Heart right ventricle (tissue), 16 donors: ENCODE data around the gene ATP6V1B1. TPM values are rescaled to one million over a fixed set of nuclear protein-coding genes. Genes with fewer than 3 reads are reported as not detected.
A peak's percentile ranks its signal among the peaks of the same experiment; 100 is the strongest.

ENCODE experiments used
- ATAC-seq, 8 donors: fragments of 200-7000 bp; cut with Tn5 transposase; one replicate each; pipeline ENCODE4 v1.9.1; 2020; ENCODE audit warnings: mild to moderate bottlenecking in 8 of 8, moderate library complexity in 8 of 8, moderate number of reproducible peaks in 1 of 8
- DNase-seq, 2 donors: peaks; one replicate each; pipeline ENCODE4 v3.0.0-alpha.2; 2020
- H3K27ac ChIP-seq, 10 donors: fragments of 200-600 bp; sonication (generic) in 2 of 10; one replicate each; pipeline versions ENCODE4 v1.5.0 to v1.8.0; 2020 to 2022; ENCODE audit warnings: mild to moderate bottlenecking in 3 of 10
- H3K27me3 ChIP-seq, 7 donors: fragments of 200-600 bp; one replicate each; pipeline ENCODE4 v1.8.0; 2021 to 2022; ENCODE audit warnings: mild to moderate bottlenecking in 2 of 7
- H3K36me3 ChIP-seq, 9 donors: fragments of 200-600 bp; sonication (generic) in 1 of 9; one replicate each; pipeline versions ENCODE4 v1.5.0 to v1.8.0; 2020 to 2022; ENCODE audit warnings: mild to moderate bottlenecking in 2 of 9
- H3K4me1 ChIP-seq, 9 donors: fragments of 200-600 bp; sonication (generic) in 1 of 9; one replicate each; pipeline versions ENCODE4 v1.5.0 to v1.8.0; 2020 to 2022; ENCODE audit warnings: mild to moderate bottlenecking in 4 of 9
- H3K4me3 ChIP-seq, 10 donors: fragments of 200-600 bp; sonication (generic) in 2 of 10; one replicate each; pipeline versions ENCODE4 v1.5.0 to v1.8.0; 2020 to 2022; ENCODE audit warnings: mild to moderate bottlenecking in 7 of 10, moderate library complexity in 2 of 10
- H3K9me3 ChIP-seq, 11 donors: fragments of 200-600 bp in 10 of 11; sonication (generic) in 2 of 11; one replicate each; pipeline versions ENCODE4 v1.5.0 to v1.8.0; 2013 to 2022; ENCODE audit warnings: mild to moderate bottlenecking in 2 of 11, control low read depth in 1 of 11, moderate library complexity in 1 of 11
- WGBS, 2 donors: extraction: QIAGEN DNeasy Blood & Tissue Kit; methylation state at CpG; one replicate each; pipeline ENCODE4 v1.1.7; 2013; ENCODE audit warnings: inconsistent platforms in 1 of 2; 5-methylcytosine and 5-hydroxymethylcytosine counted together
- intact Hi-C, 10 donors: fragments of 100-400 bp; cut with DNase I; formaldehyde crosslinking; loops; one replicate each; pipeline versions ENCODE4 v1.11.1 to v1.14.2; 2022
- polyA plus RNA-seq, 2 donors: library from polyadenylated mRNA; stranded (reverse); fragments of 200-250 nt; gene quantifications; one replicate each; pipeline ENCODE4 v1.2.3, GENCODE V29; 2013
- total RNA-seq, 10 donors: library from RNA; stranded (reverse); fragmentation: NEBNext Ultra II Directional in 3 of 10; extraction: Animal tissue kit (Norgen Biotek cat#: 25700) in 3 of 10; gene quantifications; one replicate each; pipeline versions ENCODE4 v1.2.1 to v1.2.4, GENCODE V29; 2021 to 2023
- TF ChIP-seq, protein P1 (sequence below), 9 donors: fragments of 200-600 bp; sonication (generic) in 2 of 9; IDR thresholded peaks; one replicate each; pipeline versions ENCODE4 v1.5.0 to v1.8.0; 2021 to 2022; ENCODE audit warnings: antibody characterized with exemption in 9 of 9, mild to moderate bottlenecking in 5 of 9, moderate library complexity in 1 of 9
- donor health status: Arrhythmogenic right ventricular cardiomyopathy.
- donor health status: ischemic (EF 13 %, LVEDD 7.1; RV severe dilation, severe dysfunction).
- donor health status: healthy with polysubstance abuse.
- donor health status: DM: no; HTN: yes; CAD: no.
- donor health status: DM: no; HTN: no; CAD: no.
- donor health status: ischemic (EF 25% LVEDD 6.9; RV normal size, moderate dysfunction).
- donor health status: ischemic (EF 25% LVEDD 5.7; RV mildly dilated, moderate dysfunction).
- donor health status: healthy.
- donor health status: DM: yes; HTN: yes; CAD: no.
- donor health status: Ischemic cardiomyopathy.
- donor health status: ischemic (EF 35%, LVEDD 5.7; RV mildly dilated, moderate dysfunction).
- donor health status: nonischemic (EF 11% LVEDD 7.7; RV severe dilation, severe dysfunction).
- donor health status: DM: yes; HTN: yes; CAD: no.
- donor health status: PGD.
- donor health status: ischemic (EF 29% LVEDD 5.4; RV normal size, mild dysfunction).
- donor health status: nonischemic (EF 23%, LVEDD 6.1; RV moderate dilation, normal function).

ATP6V1B1 gene
- total and polyA plus RNA-seq, 12 donors, result 0.28 to 6.4 (median 0.88) TPM; not detected in 4

DNA sequence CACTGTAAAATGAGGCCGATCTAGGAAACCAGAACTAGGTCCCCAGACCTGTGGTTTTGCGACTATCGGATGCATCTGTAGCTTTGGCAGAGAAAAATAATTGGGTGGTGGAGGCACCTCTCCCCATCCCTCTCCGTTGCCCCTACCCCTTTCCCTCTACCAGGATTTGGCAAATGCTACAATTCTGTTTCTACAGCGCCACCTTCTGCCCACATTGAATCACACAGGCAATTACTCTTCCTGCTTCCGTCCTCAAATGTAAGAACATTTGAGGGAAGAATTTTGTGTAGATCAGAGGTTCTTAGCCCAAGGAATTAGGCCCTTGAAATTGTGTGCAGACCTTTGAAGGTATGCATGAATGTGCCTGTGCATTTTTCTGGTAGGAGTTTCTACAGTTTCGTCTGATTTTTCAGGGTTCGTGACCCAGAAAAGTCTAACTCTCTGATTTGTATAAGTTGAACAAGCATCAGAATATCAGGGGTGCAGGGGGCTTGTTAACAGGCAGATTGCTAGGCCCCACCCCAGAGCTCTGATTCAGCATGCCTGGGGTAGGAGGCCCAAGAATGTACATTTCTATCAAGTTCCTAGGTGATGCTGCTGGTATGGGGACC is 11.2 kb downstream of the ATP6V1B1 start:
- 17 to 21% methylated on average over 8 of the region's 8 CpGs for WGBS, 2 donors
- DNase-seq, result peak in 1 of 2 donors; percentile 40
- Histone ChIP-seq H3K9me3 (no peaks in the 10 kb centered on the region), H3K4me1 (peaks cover 0 to 20% (median 0%) of the 10 kb centered on the region in 9 donors), H3K27me3 (peaks cover 0 to 40% (median 17%) of the 10 kb centered on the region in 7 donors), H3K27ac (no peak overlapping the region), H3K4me3 (no peak overlapping the region), H3K36me3 (no peaks in the 10 kb centered on the region)
- peak in 2 of 8 donors; percentile 39 to 48 for ATAC-seq
- TF ChIP-seq, protein P1, sequence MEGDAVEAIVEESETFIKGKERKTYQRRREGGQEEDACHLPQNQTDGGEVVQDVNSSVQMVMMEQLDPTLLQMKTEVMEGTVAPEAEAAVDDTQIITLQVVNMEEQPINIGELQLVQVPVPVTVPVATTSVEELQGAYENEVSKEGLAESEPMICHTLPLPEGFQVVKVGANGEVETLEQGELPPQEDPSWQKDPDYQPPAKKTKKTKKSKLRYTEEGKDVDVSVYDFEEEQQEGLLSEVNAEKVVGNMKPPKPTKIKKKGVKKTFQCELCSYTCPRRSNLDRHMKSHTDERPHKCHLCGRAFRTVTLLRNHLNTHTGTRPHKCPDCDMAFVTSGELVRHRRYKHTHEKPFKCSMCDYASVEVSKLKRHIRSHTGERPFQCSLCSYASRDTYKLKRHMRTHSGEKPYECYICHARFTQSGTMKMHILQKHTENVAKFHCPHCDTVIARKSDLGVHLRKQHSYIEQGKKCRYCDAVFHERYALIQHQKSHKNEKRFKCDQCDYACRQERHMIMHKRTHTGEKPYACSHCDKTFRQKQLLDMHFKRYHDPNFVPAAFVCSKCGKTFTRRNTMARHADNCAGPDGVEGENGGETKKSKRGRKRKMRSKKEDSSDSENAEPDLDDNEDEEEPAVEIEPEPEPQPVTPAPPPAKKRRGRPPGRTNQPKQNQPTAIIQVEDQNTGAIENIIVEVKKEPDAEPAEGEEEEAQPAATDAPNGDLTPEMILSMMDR (IDR thresholded peaks at IDR 0.05), result peak; percentile 45 to 85 (median 77)
- intact Hi-C loops, result loop anchor here (2.0 to 10.0 kb wide), 6 partner anchors 75 to 162 kb away; partner anchors contain the start of gene FIGLA (in 5 of the 10)

DNA sequence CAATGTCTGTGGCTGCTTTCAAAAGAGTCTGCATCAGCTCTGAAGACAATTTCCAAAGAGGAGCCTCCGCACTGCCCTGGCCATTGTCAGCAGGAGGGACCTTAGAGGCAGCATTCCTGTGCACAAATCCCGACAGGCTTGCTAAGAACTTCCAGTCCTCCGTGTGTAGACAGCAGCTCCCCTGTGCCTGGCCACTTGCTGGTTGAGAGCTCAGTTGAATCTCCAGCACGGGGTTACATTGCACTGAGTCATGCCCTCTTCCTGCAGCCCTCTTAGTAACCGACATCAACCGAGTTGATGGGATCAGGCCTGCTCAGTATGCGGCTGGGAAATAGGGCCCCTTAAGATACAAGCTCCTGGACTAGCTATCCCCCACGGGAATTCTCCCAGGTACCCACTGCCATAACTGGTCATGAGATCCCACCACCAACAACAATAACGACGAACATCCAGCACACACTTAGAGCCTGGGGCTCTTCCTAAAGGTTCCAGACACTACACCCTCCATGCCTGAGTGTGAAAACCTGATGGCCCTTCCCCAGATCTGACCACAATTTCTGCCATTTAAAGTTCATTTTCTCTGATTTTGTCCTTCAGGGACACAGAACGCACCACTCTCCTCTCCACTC is 12.0 kb downstream of the ATP6V1B1 start:
- H3K4me3 ChIP-seq, result peak overlapping the region in 5 of 10 donors; percentile 31 to 49 (median 33)
- TF ChIP-seq, protein P1 (IDR thresholded peaks at IDR 0.05), result no peak
- DNase-seq (no peak), ATAC-seq (peak in 2 of 8 donors; percentile 26 to 50)
- peaks cover 0 to 47% (median 17%) of the 10 kb centered on the region in 7 donors for H3K27me3 ChIP-seq
- H3K4me1 ChIP-seq, result peaks cover 0 to 20% (median 0%) of the 10 kb centered on the region in 9 donors
- intact Hi-C loops, result loop anchor here (1.0 to 10.0 kb wide), 8 partner anchors 75 to 163 kb away; partner anchors contain the start of gene FIGLA (in 5 of the 10)
- no peaks in the 10 kb centered on the region for H3K36me3 ChIP-seq
- H3K27ac ChIP-seq, result no peak overlapping the region
- WGBS, 2 donors, result 47 to 57% methylated on average over 11 of the region's 11 CpGs
- no peaks in the 10 kb centered on the region for H3K9me3 ChIP-seq

GRCh38 chr2:70948337-70949003 is 12.8 kb downstream of the ATP6V1B1 start:
- no peak overlapping the region for H3K27ac ChIP-seq
- no peaks in the 10 kb centered on the region for H3K36me3 ChIP-seq
- TF ChIP-seq, protein P1 (IDR thresholded peaks at IDR 0.05), result peak; percentile 58 to 92 (median 89)
- ATAC-seq (peak; percentile 91 to 97 (median 94)), DNase-seq (peak; percentile 79 to 84)
- intact Hi-C loops, result loop anchor here (1.0 to 10.0 kb wide), 8 partner anchors 76 to 164 kb away; partner anchors contain the start of gene FIGLA (in 5 of the 10)
- H3K4me3 ChIP-seq, result peak overlapping the region in 7 of 10 donors; percentile 25 to 49 (median 33)
- peaks cover 0 to 55% (median 20%) of the 10 kb centered on the region in 7 donors for H3K27me3 ChIP-seq
- peaks cover 0 to 20% (median 0%) of the 10 kb centered on the region in 9 donors for H3K4me1 ChIP-seq
- no peaks in the 10 kb centered on the region for H3K9me3 ChIP-seq
- 9 to 10% methylated on average over 27 of the region's 27 CpGs for WGBS, 2 donors

DNA sequence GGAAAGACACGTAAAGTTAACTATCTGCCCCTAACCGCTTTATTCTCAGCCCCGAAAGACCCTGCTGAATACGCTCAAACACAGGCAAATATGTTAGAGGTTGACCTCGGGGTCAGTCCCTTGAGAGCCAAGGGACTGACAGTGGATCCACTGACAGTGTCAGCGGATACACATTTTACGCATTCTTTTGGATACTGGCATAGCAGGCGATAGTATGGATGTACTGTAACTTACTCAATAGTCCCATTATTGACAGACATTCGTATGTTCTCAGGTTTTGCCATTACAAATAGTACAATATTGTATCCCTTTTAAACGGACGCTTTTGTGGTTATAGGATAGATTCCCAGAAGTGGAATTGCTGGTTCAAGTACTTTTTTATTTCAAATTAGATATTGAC is 13.4 kb downstream of the ATP6V1B1 start:
- ATAC-seq (no peak), DNase-seq (no peak)
- Histone ChIP-seq H3K4me1 (peaks cover 0 to 20% (median 0%) of the 10 kb centered on the region in 9 donors), H3K36me3 (no peaks in the 10 kb centered on the region), H3K9me3 (no peaks in the 10 kb centered on the region), H3K27ac (no peak overlapping the region), H3K27me3 (peaks cover 0 to 62% (median 21%) of the 10 kb centered on the region in 7 donors), H3K4me3 (no peak overlapping the region)
- TF ChIP-seq, protein P1 (IDR thresholded peaks at IDR 0.05), result no peak
- intact Hi-C loops, result loop anchor here (2.0 to 10.0 kb wide), 7 partner anchors 77 to 164 kb away; partner anchors contain the start of gene FIGLA (in 5 of the 10)
- WGBS, 2 donors, result 73 to 74% methylated on average over 11 of the region's 11 CpGs
